B cell (primary cell): Measurements from ENCODE around the gene C3orf18. TPM values are rescaled to one million over a fixed set of nuclear protein-coding genes. Genes with fewer than 3 reads are reported as not detected.
A peak's percentile ranks its signal among the peaks of the same experiment; 100 is the strongest.

Experiments
- ATAC-seq: fragments of 200-7000 bp; cut with Tn5 transposase; one replicate; pipeline ENCODE4 v1.10.0; 2021; ENCODE audit warnings: low read depth, mild to moderate bottlenecking, moderate number of reproducible peaks, moderate library complexity
- CTCF ChIA-PET: fragments of 350-600 bp; sonication (Branson Sonifier 250); formaldehyde crosslinking; loops from one replicate; lab custom pipeline; 2021; ENCODE audit warnings: antibody characterized with exemption, inconsistent platforms; lab: Charles Lee
- POLR2A ChIA-PET: fragments of 350-600 bp; sonication (Branson Sonifier 250); formaldehyde crosslinking; loops from one replicate; lab custom pipeline; 2021; ENCODE audit warnings: antibody characterized with exemption; lab: Charles Lee
- DNase-seq: peaks from one replicate; pipeline ENCODE4 v3.0.0; 2013
- H2AFZ ChIP-seq: 2 replicates; pipeline ENCODE4 v1.6.1; 2012; ENCODE audit warnings: mild to moderate bottlenecking, low read depth, low read length; ENCODE audit not compliant: insufficient read depth, poor library complexity, severe bottlenecking
- H3K27ac ChIP-seq, 2 donors: 1 replicate in 1 of 2; 2 replicates in 1 of 2; pipeline ENCODE4 v1.5.1; 2012 to 2013; ENCODE audit warnings: low read length in 2 of 2, mild to moderate bottlenecking in 2 of 2, moderate library complexity in 1 of 2
- H3K27me3 ChIP-seq, 4 experiments: fragments of 200-600 bp in 1 of 4; sonication (generic) in 1 of 4; replicated peaks in 1 of 4; 1 replicate in 2 of 4; 2 replicates in 2 of 4; pipeline versions ENCODE4 v1.6.1 to v1.7.0; 2013 to 2016; ENCODE audit warnings: low read length in 3 of 4, mild to moderate bottlenecking in 2 of 4, mixed read lengths in 1 of 4, moderate library complexity in 1 of 4; ENCODE audit not compliant: insufficient read depth in 4 of 4, control insufficient read depth in 3 of 4; ENCODE audit errors: control extremely low read depth in 1 of 4
- H3K36me3 ChIP-seq, 2 experiments: replicated peaks in 1 of 2; 1 replicate in 1 of 2; 2 replicates in 1 of 2; pipeline versions ENCODE4 v1.6.1 to v1.7.1; 2013; ENCODE audit warnings: low read length in 1 of 2; ENCODE audit not compliant: insufficient read depth in 2 of 2, control insufficient read depth in 1 of 2; ENCODE audit errors: control extremely low read depth in 1 of 2, extremely low read depth in 1 of 2
- H3K4me1 ChIP-seq, 2 donors: fragments of 200-600 bp in 1 of 2; sonication (generic) in 1 of 2; 1 replicate in 1 of 2; 2 replicates in 1 of 2; pipeline versions ENCODE4 v1.5.1 to v1.6.1; 2013 to 2017; ENCODE audit warnings: low read length in 2 of 2; ENCODE audit not compliant: control insufficient read depth in 2 of 2, insufficient read depth in 2 of 2
- H3K4me2 ChIP-seq: replicated peaks from 2 replicates; pipeline ENCODE3; 2012; ENCODE audit warnings: mild to moderate bottlenecking, low read depth, low read length; ENCODE audit not compliant: poor library complexity, severe bottlenecking
- H3K4me3 ChIP-seq, 5 experiments: fragments of 200-600 bp in 1 of 5; sonication (generic) in 1 of 5; 1 replicate in 3 of 5; 2 replicates in 2 of 5; pipeline versions ENCODE4 v1.5.1 to v1.7.0; 2011 to 2016; ENCODE audit warnings: low read length in 4 of 5, mild to moderate bottlenecking in 4 of 5, low read depth in 2 of 5, control low read depth in 1 of 5, moderate library complexity in 1 of 5; ENCODE audit not compliant: insufficient read depth in 1 of 5; ENCODE audit errors: control extremely low read depth in 1 of 5, extremely low read depth in 1 of 5
- H3K79me2 ChIP-seq: fragments of 200-600 bp; sonication (generic); one replicate; pipeline ENCODE4 v1.6.0; 2016; ENCODE audit warnings: low read length; ENCODE audit not compliant: control insufficient read depth, insufficient read depth
- H3K9ac ChIP-seq: fragments of 200-600 bp; sonication (generic); 2 replicates; pipeline ENCODE4 v1.6.1; 2017; ENCODE audit warnings: mild to moderate bottlenecking, low read length, moderate library complexity
- H3K9me3 ChIP-seq, 3 donors: one replicate each; pipeline versions ENCODE4 v1.6.1 to v1.7.1; 2013; ENCODE audit warnings: low read length in 2 of 3; ENCODE audit not compliant: control insufficient read depth in 2 of 3, insufficient read depth in 1 of 3; ENCODE audit errors: control extremely low read depth in 1 of 3
- H4K20me1 ChIP-seq: 2 replicates; pipeline ENCODE4 v1.6.0; 2012; ENCODE audit warnings: mild to moderate bottlenecking, low read length; ENCODE audit not compliant: insufficient read depth, control insufficient read depth, poor library complexity, severe bottlenecking
- H3K27ac Mint-ChIP-seq: one replicate; pipeline ENCODE4 v1.8.0; 2021; ENCODE audit warnings: mixed read lengths
- H3K27me3 Mint-ChIP-seq: one replicate; pipeline ENCODE4 v1.8.0; 2021; ENCODE audit warnings: mixed read lengths
- H3K4me1 Mint-ChIP-seq: one replicate; pipeline ENCODE4 v1.8.0; 2021; ENCODE audit warnings: mixed read lengths
- H3K4me3 Mint-ChIP-seq: one replicate; pipeline ENCODE4 v1.8.0; 2021; ENCODE audit warnings: mixed read lengths
- H3K9me3 Mint-ChIP-seq: one replicate; pipeline ENCODE4 v1.8.0; 2022; ENCODE audit warnings: mixed read lengths; ENCODE audit not compliant: insufficient read depth
- CTCF ChIP-seq: fragments of 200-600 bp; IDR thresholded peaks from one replicate; pipeline ENCODE4 v1.8.0; 2022; ENCODE audit warnings: antibody characterized with exemption, mild to moderate bottlenecking
- EZH2 ChIP-seq: IDR thresholded peaks from 2 replicates; pipeline ENCODE4 v1.6.1; 2012; ENCODE audit warnings: borderline replicate concordance, low read depth, mild to moderate bottlenecking, moderate library complexity, low read length; ENCODE audit not compliant: insufficient read depth, poor library complexity, severe bottlenecking
- WGBS: methylation state at CpG from one replicate; pipeline ENCODE4 v1.1.5; 2013; ENCODE audit warnings: missing lambda C conversion rate; ENCODE audit not compliant: insufficient coverage; 5-methylcytosine and 5-hydroxymethylcytosine counted together
- intact Hi-C: fragments of 100-400 bp; cut with micrococcal nuclease; formaldehyde crosslinking; loops from one replicate; pipeline ENCODE4 v1.10.0; 2022
- polyA plus RNA-seq: library from polyadenylated mRNA; depleted of rRNA; stranded (reverse); fragments of >200 nt; gene quantifications from 2 replicates; pipeline ENCODE4 v1.2.3, GENCODE V29; 2012
- total RNA-seq, 2 donors: library from RNA; stranded (reverse); fragments of 120-200 nt in 1 of 2; gene quantifications; 1 replicate in 1 of 2; 2 replicates in 1 of 2; pipeline versions ENCODE4 v1.2.3 to v1.2.4, GENCODE V29; 2013 to 2022

Gene C3orf18
- total and polyA plus RNA-seq, 2 donors (not counting 1 experiment from before 2014, with no cell fraction given) = 14.3 to 15.4 TPM

- no peaks in the 10 kb centered on the region for H3K27me3 Mint-ChIP-seq
- Histone ChIP-seq H3K27me3 (no peaks in the 10 kb centered on the region), H3K27ac (peak overlapping the region; percentile 30 to 66), H3K9me3 (no peaks in the 10 kb centered on the region), H3K4me1 (peaks cover 31 to 51% of the 10 kb centered on the region in 2 donors), H2AFZ (peak overlapping the region; percentile 93), H4K20me1 (no peaks in the 10 kb centered on the region), H3K4me3 (peak overlapping the region; percentile 78 to 93 (median 86)), H3K4me2 (peak overlapping the region; percentile 94), H3K79me2 (peaks cover 19% of the 10 kb centered on the region), H3K9ac (peak overlapping the region; percentile 76), H3K36me3 (peaks cover 0 to 3% of the 10 kb centered on the region in 2 experiments)
- DNase-seq (peak; percentile 96), ATAC-seq (peak; percentile 76)
- intact Hi-C loops = loop anchor here (1.0 to 10.0 kb wide), 8 partner anchors 47 to 1178 kb away; partner anchors contain the start of genes HEMK1, MANF and TEX264
- peaks cover 56% of the 10 kb centered on the region for H3K4me1 Mint-ChIP-seq
- ChIA-PET CTCF (interaction anchor here (0.5 to 17.6 kb wide), 24 partner anchors 8 to 1183 kb away, joined by 3 to 541 read pairs (median 6); partner anchors contain the start of genes C3orf18, DCAF1, HEMK1 and MANF), POLR2A (interaction anchor here (0.7 to 2.3 kb wide), 2 partner anchors 11 to 47 kb away, joined by 4 to 25 read pairs; partner anchors contain the start of gene HEMK1)
- WGBS = 1% methylated on average over 11 of the region's 22 CpGs
- no peak for TF ChIP-seq EZH2
- no peak for TF ChIP-seq CTCF
- no peaks in the 10 kb centered on the region for H3K9me3 Mint-ChIP-seq
- H3K27ac Mint-ChIP-seq = peak overlapping the region; percentile 90
- peak overlapping the region; percentile 86 for H3K4me3 Mint-ChIP-seq
Measured at GRCh38 chr3:50616770-50617095, 49.2 kb upstream of the C3orf18 start.
